ENCODE measurements around the gene PLK5.

The PLK5 gene

DNA sequence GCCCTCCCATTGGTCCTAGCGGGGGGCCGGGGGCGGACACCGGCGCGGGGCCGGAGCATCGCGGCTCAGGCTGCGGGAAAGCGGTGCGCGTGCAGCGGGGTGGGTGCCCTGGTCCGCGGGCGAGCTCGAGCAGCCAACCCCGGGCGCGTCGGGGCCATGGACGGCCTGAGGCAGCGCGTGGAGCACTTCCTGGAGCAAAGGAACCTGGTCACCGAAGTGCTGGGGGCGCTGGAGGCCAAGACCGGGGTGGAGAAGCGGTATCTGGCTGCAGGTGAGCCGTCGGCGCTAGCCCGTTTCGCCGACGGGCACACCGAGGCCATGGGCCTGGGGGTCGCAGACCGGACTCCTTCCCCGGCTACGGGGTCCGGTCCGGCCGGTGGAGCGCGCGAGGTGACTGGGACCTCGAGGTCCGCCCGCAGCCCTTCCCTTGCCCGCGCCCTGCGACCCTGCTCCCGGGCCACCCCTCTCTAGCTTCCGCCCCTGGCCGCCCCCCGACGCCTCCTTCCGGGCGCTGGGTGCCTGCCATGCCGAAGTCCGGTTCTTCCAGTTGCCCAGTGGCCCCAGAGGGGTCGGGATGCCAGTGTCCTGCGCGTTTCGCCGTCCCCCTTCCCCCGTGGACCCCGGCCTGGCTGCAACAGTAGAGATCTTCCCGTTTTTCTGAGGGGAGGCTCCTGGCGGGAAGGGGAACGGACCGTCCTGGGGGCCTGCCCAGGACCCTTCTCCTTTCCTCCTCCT, 32.6 kb upstream of the PLK5 start, which contains the start of gene REEP6:
REEP6 (plus strand) TSS at position 68 of the 735 bp plus-strand sequence; CDS start at position 157, 89 bp downstream.
- TF ChIP-seq POLR2A (IDR thresholded peaks at IDR 0.05; ENCODE audit: extremely low read depth, insufficient read length), result peak; percentile 43
- TF ChIP-seq, protein P1, sequence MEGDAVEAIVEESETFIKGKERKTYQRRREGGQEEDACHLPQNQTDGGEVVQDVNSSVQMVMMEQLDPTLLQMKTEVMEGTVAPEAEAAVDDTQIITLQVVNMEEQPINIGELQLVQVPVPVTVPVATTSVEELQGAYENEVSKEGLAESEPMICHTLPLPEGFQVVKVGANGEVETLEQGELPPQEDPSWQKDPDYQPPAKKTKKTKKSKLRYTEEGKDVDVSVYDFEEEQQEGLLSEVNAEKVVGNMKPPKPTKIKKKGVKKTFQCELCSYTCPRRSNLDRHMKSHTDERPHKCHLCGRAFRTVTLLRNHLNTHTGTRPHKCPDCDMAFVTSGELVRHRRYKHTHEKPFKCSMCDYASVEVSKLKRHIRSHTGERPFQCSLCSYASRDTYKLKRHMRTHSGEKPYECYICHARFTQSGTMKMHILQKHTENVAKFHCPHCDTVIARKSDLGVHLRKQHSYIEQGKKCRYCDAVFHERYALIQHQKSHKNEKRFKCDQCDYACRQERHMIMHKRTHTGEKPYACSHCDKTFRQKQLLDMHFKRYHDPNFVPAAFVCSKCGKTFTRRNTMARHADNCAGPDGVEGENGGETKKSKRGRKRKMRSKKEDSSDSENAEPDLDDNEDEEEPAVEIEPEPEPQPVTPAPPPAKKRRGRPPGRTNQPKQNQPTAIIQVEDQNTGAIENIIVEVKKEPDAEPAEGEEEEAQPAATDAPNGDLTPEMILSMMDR (IDR thresholded peaks at IDR 0.05; ENCODE audit: low read depth, low read length), result no peak
- H3K4me3 ChIP-seq (ENCODE audit: low read depth, low read length), result peak within 1 kb of the TSS; percentile 46
- DNase-seq (ENCODE audit: low read depth), result no peak

DNA sequence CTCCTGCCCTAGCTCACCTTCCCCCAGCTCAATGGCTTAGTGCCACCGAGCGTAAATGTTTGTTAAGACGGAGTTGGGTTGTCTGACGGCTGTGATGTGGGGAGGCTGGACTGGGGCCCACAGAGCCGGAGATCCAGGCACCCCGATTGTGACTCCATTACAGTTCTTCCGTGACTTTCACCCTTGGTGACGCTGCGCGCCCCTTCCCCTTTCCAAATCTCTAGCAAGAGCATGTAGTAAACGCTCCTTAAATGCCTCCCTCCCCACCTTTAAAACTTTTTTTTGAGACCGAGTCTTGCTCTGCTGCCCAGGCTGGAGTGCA, 32.1 kb upstream of the PLK5 start:
- H3K4me3 ChIP-seq (ENCODE audit: low read depth, low read length), result no peak overlapping the region
- DNase-seq (ENCODE audit: low read depth), result no peak
- no peak for TF ChIP-seq POLR2A (IDR thresholded peaks at IDR 0.05; ENCODE audit: extremely low read depth, insufficient read length)
- TF ChIP-seq, protein P2, sequence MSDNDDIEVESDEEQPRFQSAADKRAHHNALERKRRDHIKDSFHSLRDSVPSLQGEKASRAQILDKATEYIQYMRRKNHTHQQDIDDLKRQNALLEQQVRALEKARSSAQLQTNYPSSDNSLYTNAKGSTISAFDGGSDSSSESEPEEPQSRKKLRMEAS (IDR thresholded peaks at IDR 0.05; ENCODE audit: low read depth, low read length), result no peak
- TF ChIP-seq, protein P1 (IDR thresholded peaks at IDR 0.05; ENCODE audit: low read depth, low read length), result no peak
- no peak for TF ChIP-seq MYC (IDR thresholded peaks at IDR 0.05; ENCODE audit: low read depth, low read length)

DNA sequence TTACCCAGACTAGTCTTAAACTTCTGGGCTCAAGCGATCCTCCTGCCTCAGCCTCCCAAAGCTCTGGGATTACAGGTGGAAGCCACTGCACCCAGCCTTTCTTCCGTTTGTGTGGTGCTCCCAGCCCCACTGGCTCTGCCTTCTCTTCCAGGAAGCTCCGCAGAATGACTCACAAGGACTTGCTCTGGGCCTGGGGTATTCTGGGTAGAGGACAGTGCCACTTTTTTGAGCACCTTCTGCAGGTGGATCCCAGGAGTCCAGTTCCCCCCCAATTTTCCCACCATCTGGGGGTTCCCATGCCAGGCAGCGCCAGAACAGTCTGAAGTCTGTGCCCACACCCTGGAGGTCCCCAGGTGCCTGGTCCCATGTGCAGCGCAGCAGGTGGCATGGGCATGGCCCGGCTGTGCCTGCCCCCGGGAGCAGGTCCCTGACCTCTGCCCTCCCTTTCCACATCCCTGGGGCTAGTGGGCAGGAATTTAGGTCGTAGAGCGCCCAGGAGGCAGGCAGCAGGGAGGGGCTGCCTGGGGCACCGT, 31.3 kb upstream of the PLK5 start:
- no peak for DNase-seq (ENCODE audit: low read depth)
- TF ChIP-seq, protein P1 (IDR thresholded peaks at IDR 0.05; ENCODE audit: low read depth, low read length), result no peak
- TF ChIP-seq POLR2A (IDR thresholded peaks at IDR 0.05; ENCODE audit: extremely low read depth, insufficient read length) (no peak), MYC (IDR thresholded peaks at IDR 0.05; ENCODE audit: low read depth, low read length) (no peak)
- TF ChIP-seq, protein P2 (IDR thresholded peaks at IDR 0.05; ENCODE audit: low read depth, low read length), result no peak
- H3K4me3 ChIP-seq (ENCODE audit: low read depth, low read length), result no peak overlapping the region

DNA sequence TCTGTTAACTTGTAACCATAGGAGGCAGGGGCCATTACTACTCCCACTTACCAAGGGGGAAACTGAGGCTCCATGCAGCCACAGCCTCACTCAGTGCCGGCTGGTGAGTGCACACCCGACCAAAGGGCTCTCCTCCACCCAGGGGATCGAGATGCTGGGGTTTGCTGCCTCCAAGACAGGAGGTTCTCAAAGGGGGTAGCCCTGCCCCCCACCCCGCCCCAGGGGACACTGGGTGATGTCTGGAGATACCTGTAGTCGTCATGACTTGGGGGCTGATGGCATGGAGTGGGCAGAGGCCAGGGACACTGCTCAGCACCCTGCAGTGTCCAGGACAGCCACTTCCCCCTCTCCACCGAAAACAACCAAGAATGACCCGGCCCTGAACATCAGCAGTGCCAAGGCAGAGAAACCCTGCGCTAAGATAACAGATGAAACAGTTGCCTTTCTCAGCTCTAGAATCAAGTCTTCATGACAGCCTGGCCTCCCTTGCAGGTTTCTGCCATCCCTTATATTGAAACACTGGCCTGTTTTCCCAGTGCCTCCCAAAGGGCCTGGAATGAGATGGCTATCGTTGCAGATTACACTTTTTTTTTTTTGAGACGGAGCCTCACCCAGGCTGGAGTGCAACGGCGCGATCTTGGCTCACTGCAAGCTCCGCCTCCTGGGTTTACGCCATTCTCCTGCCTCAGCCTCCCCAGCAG, 29.6 kb upstream of the PLK5 start:
- no peak overlapping the region for H3K4me3 ChIP-seq (ENCODE audit: low read depth, low read length)
- no peak for TF ChIP-seq MYC (IDR thresholded peaks at IDR 0.05; ENCODE audit: low read depth, low read length)
- no peak for TF ChIP-seq POLR2A (IDR thresholded peaks at IDR 0.05; ENCODE audit: extremely low read depth, insufficient read length)
- TF ChIP-seq, protein P1 (IDR thresholded peaks at IDR 0.05; ENCODE audit: low read depth, low read length), result no peak
- TF ChIP-seq, protein P2 (IDR thresholded peaks at IDR 0.05; ENCODE audit: low read depth, low read length), result no peak
- DNase-seq (ENCODE audit: low read depth), result no peak

DNA sequence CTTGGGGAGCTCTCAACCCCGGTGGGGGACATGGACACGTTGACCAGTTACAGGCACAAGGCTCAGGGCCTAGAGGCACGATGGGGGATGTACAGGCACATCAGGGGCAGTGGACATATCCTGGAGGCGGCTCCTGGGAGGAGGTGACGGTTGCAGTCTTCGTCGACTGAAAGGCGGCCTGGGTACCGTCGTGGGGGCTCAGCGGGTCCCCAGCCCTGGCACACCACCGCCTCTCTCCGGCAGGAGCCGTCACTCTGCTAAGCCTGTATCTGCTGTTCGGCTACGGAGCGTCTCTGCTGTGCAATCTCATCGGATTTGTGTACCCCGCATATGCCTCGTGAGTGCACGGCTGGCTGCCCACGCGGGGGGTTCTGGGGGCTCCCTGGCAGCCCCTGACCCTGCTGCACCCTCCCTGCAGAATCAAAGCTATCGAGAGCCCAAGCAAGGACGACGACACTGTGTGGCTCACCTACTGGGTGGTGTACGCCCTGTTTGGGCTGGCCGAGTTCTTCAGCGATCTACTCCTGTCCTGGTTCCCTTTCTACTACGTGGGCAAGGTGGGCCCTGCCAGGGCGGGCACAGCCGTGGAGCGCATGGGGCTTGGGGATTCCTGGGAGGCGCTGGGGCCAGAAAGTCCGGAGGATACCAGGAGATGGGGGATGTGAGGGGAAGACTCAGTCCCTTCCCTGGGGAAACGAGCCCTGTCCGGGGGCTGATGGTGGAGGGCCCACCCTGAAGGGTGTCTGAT, 28.7 kb upstream of the PLK5 start:
- no peak for DNase-seq (ENCODE audit: low read depth)
- TF ChIP-seq, protein P2 (IDR thresholded peaks at IDR 0.05; ENCODE audit: low read depth, low read length), result no peak
- TF ChIP-seq, protein P1 (IDR thresholded peaks at IDR 0.05; ENCODE audit: low read depth, low read length), result no peak
- no peak for TF ChIP-seq MYC (IDR thresholded peaks at IDR 0.05; ENCODE audit: low read depth, low read length)
- TF ChIP-seq POLR2A (IDR thresholded peaks at IDR 0.05; ENCODE audit: extremely low read depth, insufficient read length), result no peak
- no peak overlapping the region for H3K4me3 ChIP-seq (ENCODE audit: low read depth, low read length)

Measured in NB4 (cell line).